Measurements from ENCODE around the gene IL2RG. TPM values are rescaled to one million over a fixed set of nuclear protein-coding genes. Genes with fewer than 3 reads are reported as not detected.
A peak's percentile ranks its signal among the peaks of the same experiment; 100 is the strongest.

IL2RG gene
- total RNA-seq, 1 experiment from 2014 or later: not detected

- no peak for DNase-seq (ENCODE audit: extremely low read depth, low read depth)
Measured at GRCh38 chrX:71081330-71082123, 29.9 kb downstream of the IL2RG start.

DNA sequence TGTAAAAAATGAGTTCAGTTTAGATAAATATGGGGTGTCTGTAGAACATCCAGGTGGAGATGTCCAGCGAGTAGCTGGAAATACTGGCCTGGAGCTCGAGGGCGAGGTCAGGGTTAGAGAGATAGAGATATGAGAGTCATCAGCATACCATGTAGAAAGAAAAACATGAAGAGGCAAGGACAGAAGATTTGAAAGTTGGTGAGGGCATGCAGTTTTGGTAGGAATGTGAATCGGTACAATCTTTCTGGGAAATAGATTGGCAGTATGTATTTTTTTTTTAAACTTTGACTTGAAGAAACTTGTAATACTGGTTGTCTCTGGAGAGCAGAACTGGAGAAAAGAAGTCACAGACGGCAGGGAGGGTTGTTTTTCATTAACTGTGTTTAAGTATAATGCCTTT, 40.8 kb downstream of the IL2RG start:
- DNase-seq (ENCODE audit: extremely low read depth, low read depth): no peak

DNA sequence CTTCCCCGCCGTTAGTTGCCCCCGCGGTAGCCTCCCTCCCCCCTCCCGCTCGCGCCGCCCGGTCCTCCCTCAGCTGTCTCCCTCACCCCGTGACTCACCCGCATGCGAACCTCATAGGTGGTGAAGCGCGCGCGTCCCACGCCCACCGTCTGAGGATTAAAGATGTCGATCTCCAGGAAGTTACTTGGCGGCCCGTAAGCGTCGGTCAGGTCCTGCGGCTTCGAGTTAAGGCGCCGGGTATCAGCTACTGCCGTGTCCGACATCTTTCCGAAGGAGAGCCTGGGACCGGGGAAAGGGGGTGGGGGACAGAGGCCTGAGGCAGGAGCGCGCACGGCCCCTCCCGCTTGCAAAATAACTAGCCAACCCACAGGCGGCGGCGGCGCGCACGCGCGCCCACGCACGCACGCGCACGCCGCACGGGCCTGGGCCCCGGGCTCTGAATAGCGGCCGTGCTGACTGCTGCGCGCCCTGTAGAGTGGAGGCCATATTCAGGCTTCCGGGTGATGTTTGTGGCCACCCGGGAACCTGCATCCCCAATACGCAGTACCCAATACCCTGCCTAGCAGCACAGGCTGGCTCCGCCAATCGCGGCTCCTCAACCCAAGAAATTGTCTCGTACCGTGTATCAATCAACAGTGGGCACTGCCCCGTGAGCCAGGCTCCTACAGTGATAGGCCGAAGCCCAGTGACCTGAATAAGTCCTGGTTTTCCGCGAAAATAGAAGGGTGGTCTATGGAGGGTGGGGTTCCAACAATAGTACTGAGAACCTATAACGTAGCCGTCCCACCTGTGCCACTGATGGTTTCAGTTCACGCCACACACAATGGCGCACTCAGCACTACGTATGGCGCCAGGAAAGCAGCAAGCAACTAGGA, 43.1 kb downstream of the IL2RG start, which contains the start of gene SNX12:
Gene SNX12 (minus strand): TSS at position 291 of the 875 bp plus-strand sequence. CDS start 28 bp downstream, at position 263.
- peak; percentile 93 for DNase-seq (ENCODE audit: extremely low read depth, low read depth)

DNA sequence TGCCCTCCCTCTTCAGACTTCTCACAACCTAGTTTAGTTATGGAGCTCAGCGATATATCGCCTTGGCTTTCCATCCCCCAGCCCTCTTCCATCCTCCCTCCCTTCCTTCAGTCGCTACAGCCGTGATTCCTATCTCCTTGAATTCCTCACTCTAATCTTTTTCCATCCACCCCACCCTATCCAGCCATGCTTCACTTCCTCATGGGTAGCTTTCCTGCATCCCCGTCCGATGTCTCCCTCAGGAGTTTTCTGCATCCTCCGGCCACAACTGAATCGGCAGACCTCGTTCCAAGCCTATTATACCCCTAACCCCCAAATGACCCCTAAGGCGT, 43.7 kb downstream of the IL2RG start:
- DNase-seq (ENCODE audit: extremely low read depth, low read depth): no peak

- DNase-seq (ENCODE audit: extremely low read depth, low read depth): no peak
Measured at GRCh38 chrX:71067089-71067488, 44.3 kb downstream of the IL2RG start.

GRCh38 chrX:71060127-71060526, 51.2 kb downstream of the IL2RG start:
- no peak for DNase-seq (ENCODE audit: extremely low read depth, low read depth)

DNA sequence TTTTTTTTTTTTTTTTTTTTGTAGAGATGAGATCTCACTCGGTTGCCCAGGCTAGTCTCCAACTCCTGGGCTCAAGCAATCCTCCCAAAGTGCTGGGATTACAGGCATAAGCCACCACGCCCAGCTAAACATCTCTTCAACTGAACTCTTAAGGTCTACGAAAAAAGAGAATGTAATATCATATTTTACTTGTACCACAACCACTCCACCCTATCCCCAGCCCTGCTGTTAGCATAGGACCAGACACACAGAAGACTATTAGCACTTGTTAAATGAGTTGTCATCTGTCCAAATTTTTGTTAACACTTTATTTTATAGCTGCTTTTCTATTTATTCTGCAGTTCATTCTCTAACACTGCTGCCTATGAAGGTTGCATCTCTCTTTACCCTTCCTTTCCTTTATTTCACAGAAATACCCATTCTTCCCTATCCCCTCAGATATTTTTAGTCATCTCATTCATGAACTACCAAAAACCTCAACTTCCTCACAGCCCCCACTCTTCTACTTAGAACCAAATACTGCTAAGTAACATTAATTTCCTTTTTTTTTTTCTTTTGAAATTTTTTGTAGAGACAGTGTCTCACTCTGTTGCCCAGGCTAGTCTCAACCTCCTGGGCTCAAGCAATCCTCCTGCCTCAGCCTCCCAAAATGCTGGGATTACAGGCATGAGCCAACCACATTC, 53.4 kb downstream of the IL2RG start:
- no peak for DNase-seq (ENCODE audit: extremely low read depth, low read depth)

Small RNA genes within 50 kb of the gene (small RNA-seq; reads per million reads assigned to genes)
- 0 reads per million in 2 experiments for gene CXorf65

Other genes with a start within 250 kb of the IL2RG start
- gene TEX11, start 202.9 kb downstream of the IL2RG start, total RNA-seq (2014; rRNA removed; shearing (Covaris generic)): 0.12 and 0.42 TPM in 2 replicates
- gene SLC7A3, start 180.5 kb downstream of the IL2RG start, total RNA-seq (2014; rRNA removed; shearing (Covaris generic)): not detected in 2 replicates
- 56.0 and 63.4 TPM in 2 replicates for gene SNX12, start 43.2 kb downstream of the IL2RG start, total RNA-seq (2014; rRNA removed; shearing (Covaris generic))
- 3.7 and 4.1 TPM in 2 replicates for gene FOXO4, start 15.7 kb downstream of the IL2RG start, total RNA-seq (2014; rRNA removed; shearing (Covaris generic))
- not detected in 2 replicates for gene CXorf65, start 4.8 kb downstream of the IL2RG start, total RNA-seq (2014; rRNA removed; shearing (Covaris generic))
- gene MED12, start 7.0 kb upstream of the IL2RG start, total RNA-seq (2014; rRNA removed; shearing (Covaris generic)): 12.8 and 18.1 TPM in 2 replicates
- 0.58 and 0.69 TPM in 2 replicates for gene NLGN3, start 33.3 kb upstream of the IL2RG start, total RNA-seq (2014; rRNA removed; shearing (Covaris generic))
- not detected in 2 replicates for gene GJB1, start 111.6 kb upstream of the IL2RG start, total RNA-seq (2014; rRNA removed; shearing (Covaris generic))
- 13.4 and 14.7 TPM in 2 replicates for gene ZMYM3, start 142.6 kb upstream of the IL2RG start, total RNA-seq (2014; rRNA removed; shearing (Covaris generic))
- gene NONO, start 172.1 kb upstream of the IL2RG start, total RNA-seq (2014; rRNA removed; shearing (Covaris generic)): 527 and 545 TPM in 2 replicates
- 1.6 and 2.9 TPM in 2 replicates for gene ITGB1BP2, start 190.2 kb upstream of the IL2RG start, total RNA-seq (2014; rRNA removed; shearing (Covaris generic))

All from NCI-H460 (cell line).